ENCODE measurements around the gene ITPA. TPM values are rescaled to one million over a fixed set of nuclear protein-coding genes. Genes with fewer than 3 reads are reported as not detected.

The ITPA gene
- total RNA-seq, 4 donors from 2014 or later, result 15.0 to 95.7 (median 39.6) TPM

GRCh38 chr20:3172126-3172932 is 37.0 kb upstream of the ITPA start:
- DNase-seq, result no peak
- no peaks in the 10 kb centered on the region for H3K9me3 ChIP-seq
- in situ Hi-C loops (cut with MboI; ENCODE audit: low pct_ligation_motif_present in 1 of 4, low pct_unique_long_range_greater_than_20kb in 1 of 4, low sequenced_read_pairs in 3 of 4) (no loop called here), intact Hi-C loops (cut with DNase I; ENCODE audit: low total_unique reads) (no loop called here)
- TF ChIP-seq POLR2A (IDR thresholded peaks at IDR 0.05), result no peak
- no peak for TF ChIP-seq EP300 (IDR thresholded peaks at IDR 0.05; ENCODE audit: low read depth)
- TF ChIP-seq, protein P1, sequence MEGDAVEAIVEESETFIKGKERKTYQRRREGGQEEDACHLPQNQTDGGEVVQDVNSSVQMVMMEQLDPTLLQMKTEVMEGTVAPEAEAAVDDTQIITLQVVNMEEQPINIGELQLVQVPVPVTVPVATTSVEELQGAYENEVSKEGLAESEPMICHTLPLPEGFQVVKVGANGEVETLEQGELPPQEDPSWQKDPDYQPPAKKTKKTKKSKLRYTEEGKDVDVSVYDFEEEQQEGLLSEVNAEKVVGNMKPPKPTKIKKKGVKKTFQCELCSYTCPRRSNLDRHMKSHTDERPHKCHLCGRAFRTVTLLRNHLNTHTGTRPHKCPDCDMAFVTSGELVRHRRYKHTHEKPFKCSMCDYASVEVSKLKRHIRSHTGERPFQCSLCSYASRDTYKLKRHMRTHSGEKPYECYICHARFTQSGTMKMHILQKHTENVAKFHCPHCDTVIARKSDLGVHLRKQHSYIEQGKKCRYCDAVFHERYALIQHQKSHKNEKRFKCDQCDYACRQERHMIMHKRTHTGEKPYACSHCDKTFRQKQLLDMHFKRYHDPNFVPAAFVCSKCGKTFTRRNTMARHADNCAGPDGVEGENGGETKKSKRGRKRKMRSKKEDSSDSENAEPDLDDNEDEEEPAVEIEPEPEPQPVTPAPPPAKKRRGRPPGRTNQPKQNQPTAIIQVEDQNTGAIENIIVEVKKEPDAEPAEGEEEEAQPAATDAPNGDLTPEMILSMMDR (IDR thresholded peaks at IDR 0.05), result no peak
- no peak for TF ChIP-seq POLR2AphosphoS5 (IDR thresholded peaks at IDR 0.05)
- H3K4me3 ChIP-seq, result peak overlapping the region in 3 of 4 donors; percentile 78 to 98 (median 83)
- H3K4me1 ChIP-seq, result peaks cover 6 to 34% (median 19%) of the 10 kb centered on the region in 4 donors
- H3K27ac ChIP-seq, result peak overlapping the region in 1 of 4 donors; percentile 63
- H3K27me3 ChIP-seq, result peaks cover 47% of the 10 kb centered on the region
- no peaks in the 10 kb centered on the region for H3K36me3 ChIP-seq
- WGBS, 2 donors (ENCODE audit: low coverage in 1 of 2), result 35 to 71% methylated on average over 1 to 5 of the region's 5 CpGs

DNA sequence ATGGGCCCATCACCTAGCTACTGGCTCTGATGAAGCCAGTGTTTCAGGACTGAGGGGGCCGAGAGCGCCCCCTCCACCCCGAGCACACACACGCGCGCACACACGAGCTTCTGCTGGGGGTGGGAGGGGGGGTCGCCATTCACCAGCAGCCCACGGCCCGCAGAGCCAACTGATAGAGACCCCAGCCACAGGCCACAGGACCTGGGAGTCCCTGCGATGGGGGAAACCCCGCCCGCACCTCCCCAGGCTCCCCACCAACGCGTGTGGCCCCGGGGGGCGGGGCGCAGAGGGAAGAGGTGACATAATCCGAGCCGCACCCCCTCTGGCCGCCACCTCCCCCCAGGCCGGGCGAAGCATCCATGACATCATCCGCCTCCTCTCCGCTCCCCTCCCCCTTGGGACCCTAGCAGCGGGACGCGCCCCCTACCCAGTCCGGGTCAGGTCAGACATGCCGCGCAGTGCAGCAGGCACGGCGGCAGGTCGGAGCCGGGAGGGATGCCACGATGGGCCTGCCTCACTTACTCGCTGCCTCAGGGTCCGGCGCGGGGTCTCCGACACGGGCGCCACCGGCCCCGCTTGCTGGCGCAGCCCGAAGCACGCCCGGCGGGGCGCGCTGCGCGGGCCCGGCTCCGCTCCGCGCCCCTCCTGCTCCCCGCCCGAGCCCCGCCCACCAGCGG is 36.2 kb upstream of the ITPA start, which contains the start of gene LZTS3:
Gene LZTS3, minus strand, starts transcription at position 617 of the 677 bp plus-strand sequence. CDS start 6,386 bp downstream, outside the sequence.
- peak; percentile 77 for DNase-seq
- Histone ChIP-seq H3K36me3 (no peaks in the 10 kb centered on the region), H3K4me1 (peaks cover 6 to 28% (median 16%) of the 10 kb centered on the region in 4 donors), H3K4me3 (peak within 1 kb of the TSS; percentile 75 to 98 (median 80)), H3K9me3 (no peaks in the 10 kb centered on the region), H3K27me3 (peaks cover 40% of the 10 kb centered on the region), H3K27ac (peak within 1 kb of the TSS; percentile 63 to 82 (median 76))
- intact Hi-C loops (cut with DNase I; ENCODE audit: low total_unique reads), result no loop called here
- in situ Hi-C loops (cut with MboI; ENCODE audit: low pct_ligation_motif_present in 1 of 4, low pct_unique_long_range_greater_than_20kb in 1 of 4, low sequenced_read_pairs in 3 of 4), result no loop called here
- TF ChIP-seq, protein P1 (IDR thresholded peaks at IDR 0.05), result no peak
- TF ChIP-seq POLR2A (IDR thresholded peaks at IDR 0.05) (peak; percentile 37), EP300 (IDR thresholded peaks at IDR 0.05; ENCODE audit: low read depth) (no peak), POLR2AphosphoS5 (IDR thresholded peaks at IDR 0.05) (peak in 1 of 3 donors; percentile 35)
- WGBS, 2 donors (ENCODE audit: low coverage in 1 of 2), result 0% methylated on average over 15 of the region's 62 CpGs; no CpG with 5 or more reads in 1 of the 2 donors

- Histone ChIP-seq H3K4me3 (peak overlapping the region; percentile 75 to 83 (median 80)), H3K36me3 (no peaks in the 10 kb centered on the region), H3K27me3 (peaks cover 34% of the 10 kb centered on the region), H3K9me3 (no peaks in the 10 kb centered on the region), H3K27ac (peak overlapping the region; percentile 63 to 82 (median 76)), H3K4me1 (peaks cover 6 to 23% (median 15%) of the 10 kb centered on the region in 4 donors)
- intact Hi-C loops (cut with DNase I; ENCODE audit: low total_unique reads), result no loop called here
- no peak for TF ChIP-seq EP300 (IDR thresholded peaks at IDR 0.05; ENCODE audit: low read depth)
- no peak for TF ChIP-seq POLR2A (IDR thresholded peaks at IDR 0.05)
- TF ChIP-seq, protein P1 (IDR thresholded peaks at IDR 0.05), result peak; percentile 17 to 52 (median 46)
- TF ChIP-seq POLR2AphosphoS5 (IDR thresholded peaks at IDR 0.05), result peak in 2 of 3 donors; percentile 29 to 30
- WGBS, 2 donors (ENCODE audit: low coverage in 1 of 2), result 2% methylated on average over 64 of the region's 84 CpGs; no CpG with 5 or more reads in 1 of the 2 donors
- in situ Hi-C loops (cut with MboI; ENCODE audit: low pct_ligation_motif_present in 1 of 4, low pct_unique_long_range_greater_than_20kb in 1 of 4, low sequenced_read_pairs in 3 of 4), result no loop called here
- DNase-seq, result peak; percentile 93
Observed at GRCh38 chr20:3173610-3174441, 35.5 kb upstream of the ITPA start.
